Panc1 (cell line): ENCODE data around the gene FERMT3.

ENCODE experiments used
- POLR2AphosphoS5 ChIP-seq: IDR thresholded peaks from 2 replicates; pipeline ENCODE4 v1.6.1; 2012; ENCODE audit warnings: mild to moderate bottlenecking, low read depth, low read length, moderate library complexity
- SIN3A ChIP-seq: IDR thresholded peaks from 2 replicates; pipeline ENCODE4 v1.6.1; 2012; ENCODE audit warnings: low read depth, mild to moderate bottlenecking, low read length, moderate library complexity, borderline replicate concordance; ENCODE audit not compliant: insufficient read depth
- TCF7L2 ChIP-seq: IDR thresholded peaks from 2 replicates; pipeline ENCODE4 v1.6.1; 2011; ENCODE audit warnings: mild to moderate bottlenecking, low read depth, low read length, inconsistent platforms
- TF ChIP-seq, protein P1 (sequence below): fragments of 450-650 bp; IDR thresholded peaks from 2 replicates; pipeline ENCODE4 v1.5.1; 2017; ENCODE audit warnings: mild to moderate bottlenecking
- TF ChIP-seq, protein P2 (sequence below), 2 experiments: IDR thresholded peaks; 2 replicates each; pipeline ENCODE4 v1.6.1; 2011 to 2012; ENCODE audit warnings: low read depth in 2 of 2, control low read depth in 1 of 2, low read length in 1 of 2, mild to moderate bottlenecking in 1 of 2, moderate library complexity in 1 of 2; ENCODE audit not compliant: insufficient read depth in 1 of 2

DNA sequence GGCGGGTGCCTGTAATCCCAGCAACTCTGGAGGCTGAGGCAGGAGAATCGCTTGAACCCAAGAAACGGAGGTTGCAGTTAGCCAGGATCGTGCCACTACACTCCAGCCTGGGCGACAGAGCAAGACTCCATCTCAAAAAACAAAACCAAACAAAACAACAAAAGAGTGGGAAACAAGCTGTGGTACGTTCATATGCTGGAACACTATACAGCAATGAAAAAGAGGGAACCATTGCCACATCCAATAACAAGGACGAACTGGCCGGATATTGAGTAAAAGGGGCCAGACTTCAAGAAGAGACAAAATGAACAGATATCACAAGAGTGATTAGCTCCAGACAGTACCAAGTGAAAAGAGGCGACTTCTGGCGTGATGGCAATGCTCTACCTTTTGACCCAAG, 45.5 kb upstream of the FERMT3 start:
- TF ChIP-seq, protein P1, sequence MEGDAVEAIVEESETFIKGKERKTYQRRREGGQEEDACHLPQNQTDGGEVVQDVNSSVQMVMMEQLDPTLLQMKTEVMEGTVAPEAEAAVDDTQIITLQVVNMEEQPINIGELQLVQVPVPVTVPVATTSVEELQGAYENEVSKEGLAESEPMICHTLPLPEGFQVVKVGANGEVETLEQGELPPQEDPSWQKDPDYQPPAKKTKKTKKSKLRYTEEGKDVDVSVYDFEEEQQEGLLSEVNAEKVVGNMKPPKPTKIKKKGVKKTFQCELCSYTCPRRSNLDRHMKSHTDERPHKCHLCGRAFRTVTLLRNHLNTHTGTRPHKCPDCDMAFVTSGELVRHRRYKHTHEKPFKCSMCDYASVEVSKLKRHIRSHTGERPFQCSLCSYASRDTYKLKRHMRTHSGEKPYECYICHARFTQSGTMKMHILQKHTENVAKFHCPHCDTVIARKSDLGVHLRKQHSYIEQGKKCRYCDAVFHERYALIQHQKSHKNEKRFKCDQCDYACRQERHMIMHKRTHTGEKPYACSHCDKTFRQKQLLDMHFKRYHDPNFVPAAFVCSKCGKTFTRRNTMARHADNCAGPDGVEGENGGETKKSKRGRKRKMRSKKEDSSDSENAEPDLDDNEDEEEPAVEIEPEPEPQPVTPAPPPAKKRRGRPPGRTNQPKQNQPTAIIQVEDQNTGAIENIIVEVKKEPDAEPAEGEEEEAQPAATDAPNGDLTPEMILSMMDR, result no peak
- TF ChIP-seq SIN3A (no peak), POLR2AphosphoS5 (no peak), TCF7L2 (no peak)
- TF ChIP-seq, protein P2, sequence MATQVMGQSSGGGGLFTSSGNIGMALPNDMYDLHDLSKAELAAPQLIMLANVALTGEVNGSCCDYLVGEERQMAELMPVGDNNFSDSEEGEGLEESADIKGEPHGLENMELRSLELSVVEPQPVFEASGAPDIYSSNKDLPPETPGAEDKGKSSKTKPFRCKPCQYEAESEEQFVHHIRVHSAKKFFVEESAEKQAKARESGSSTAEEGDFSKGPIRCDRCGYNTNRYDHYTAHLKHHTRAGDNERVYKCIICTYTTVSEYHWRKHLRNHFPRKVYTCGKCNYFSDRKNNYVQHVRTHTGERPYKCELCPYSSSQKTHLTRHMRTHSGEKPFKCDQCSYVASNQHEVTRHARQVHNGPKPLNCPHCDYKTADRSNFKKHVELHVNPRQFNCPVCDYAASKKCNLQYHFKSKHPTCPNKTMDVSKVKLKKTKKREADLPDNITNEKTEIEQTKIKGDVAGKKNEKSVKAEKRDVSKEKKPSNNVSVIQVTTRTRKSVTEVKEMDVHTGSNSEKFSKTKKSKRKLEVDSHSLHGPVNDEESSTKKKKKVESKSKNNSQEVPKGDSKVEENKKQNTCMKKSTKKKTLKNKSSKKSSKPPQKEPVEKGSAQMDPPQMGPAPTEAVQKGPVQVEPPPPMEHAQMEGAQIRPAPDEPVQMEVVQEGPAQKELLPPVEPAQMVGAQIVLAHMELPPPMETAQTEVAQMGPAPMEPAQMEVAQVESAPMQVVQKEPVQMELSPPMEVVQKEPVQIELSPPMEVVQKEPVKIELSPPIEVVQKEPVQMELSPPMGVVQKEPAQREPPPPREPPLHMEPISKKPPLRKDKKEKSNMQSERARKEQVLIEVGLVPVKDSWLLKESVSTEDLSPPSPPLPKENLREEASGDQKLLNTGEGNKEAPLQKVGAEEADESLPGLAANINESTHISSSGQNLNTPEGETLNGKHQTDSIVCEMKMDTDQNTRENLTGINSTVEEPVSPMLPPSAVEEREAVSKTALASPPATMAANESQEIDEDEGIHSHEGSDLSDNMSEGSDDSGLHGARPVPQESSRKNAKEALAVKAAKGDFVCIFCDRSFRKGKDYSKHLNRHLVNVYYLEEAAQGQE (IDR thresholded peaks at IDR 0.05; ENCODE audit: insufficient read depth in 1 of 2, low read depth in 2 of 2, low read length in 1 of 2), result no peak
